ENCODE results near the gene CPS1. TPM values are rescaled to one million over a fixed set of nuclear protein-coding genes. Genes with fewer than 3 reads are reported as not detected.

CPS1 gene
- total and polyA plus RNA-seq, 2 experiments from 2014 or later: 5.5 to 11.0 TPM

DNA sequence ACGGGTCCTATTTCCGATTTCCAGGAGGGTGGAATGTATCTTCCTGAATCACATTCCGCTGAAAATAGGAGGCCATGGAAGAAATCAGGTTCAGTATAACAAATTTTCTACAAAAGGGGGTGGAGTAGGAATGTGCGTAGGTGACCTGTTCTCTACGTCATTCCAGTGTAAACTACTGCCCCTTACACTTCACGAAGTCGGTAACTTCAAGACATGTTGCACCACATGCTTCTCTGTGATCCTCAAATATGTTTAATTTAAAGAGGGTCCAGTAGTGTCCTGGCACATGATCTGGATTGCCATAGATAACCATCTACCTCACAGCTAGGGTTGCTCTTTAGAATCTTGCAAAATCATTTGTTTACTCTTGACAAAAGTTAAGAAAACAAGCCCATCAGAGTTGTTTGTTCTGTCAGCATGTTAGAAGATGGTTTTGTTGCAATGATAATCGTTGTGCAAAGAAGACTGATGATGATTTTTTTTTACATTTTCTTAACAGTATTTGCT lies 7.5 kb upstream of the CPS1 start:
- TF ChIP-seq ZNF331 (CRISPR knock-in tag; IDR thresholded peaks at IDR 0.05; ENCODE audit: low read depth) (no peak), EZH2phosphoT487 (IDR thresholded peaks at IDR 0.05; ENCODE audit: unreplicated experiment) (no peak), CREB1 (CRISPR knock-in tag; IDR thresholded peaks at IDR 0.05; ENCODE audit: low read depth) (no peak), POLR2AphosphoS5 (IDR thresholded peaks at IDR 0.05; ENCODE audit: low read depth) (no peak), NANOG (IDR thresholded peaks at IDR 0.05; ENCODE audit: borderline replicate concordance) (no peak), STAT1 (IDR thresholded peaks at IDR 0.05; ENCODE audit: unreplicated experiment) (no peak), JUNB (IDR thresholded peaks at IDR 0.05; ENCODE audit: unreplicated experiment) (no peak), ZNF114 (CRISPR knock-in tag; IDR thresholded peaks at IDR 0.05) (no peak), EZH2 (IDR thresholded peaks at IDR 0.05; ENCODE audit: low read depth, unreplicated experiment) (no peak)
- TF ChIP-seq, protein P1, sequence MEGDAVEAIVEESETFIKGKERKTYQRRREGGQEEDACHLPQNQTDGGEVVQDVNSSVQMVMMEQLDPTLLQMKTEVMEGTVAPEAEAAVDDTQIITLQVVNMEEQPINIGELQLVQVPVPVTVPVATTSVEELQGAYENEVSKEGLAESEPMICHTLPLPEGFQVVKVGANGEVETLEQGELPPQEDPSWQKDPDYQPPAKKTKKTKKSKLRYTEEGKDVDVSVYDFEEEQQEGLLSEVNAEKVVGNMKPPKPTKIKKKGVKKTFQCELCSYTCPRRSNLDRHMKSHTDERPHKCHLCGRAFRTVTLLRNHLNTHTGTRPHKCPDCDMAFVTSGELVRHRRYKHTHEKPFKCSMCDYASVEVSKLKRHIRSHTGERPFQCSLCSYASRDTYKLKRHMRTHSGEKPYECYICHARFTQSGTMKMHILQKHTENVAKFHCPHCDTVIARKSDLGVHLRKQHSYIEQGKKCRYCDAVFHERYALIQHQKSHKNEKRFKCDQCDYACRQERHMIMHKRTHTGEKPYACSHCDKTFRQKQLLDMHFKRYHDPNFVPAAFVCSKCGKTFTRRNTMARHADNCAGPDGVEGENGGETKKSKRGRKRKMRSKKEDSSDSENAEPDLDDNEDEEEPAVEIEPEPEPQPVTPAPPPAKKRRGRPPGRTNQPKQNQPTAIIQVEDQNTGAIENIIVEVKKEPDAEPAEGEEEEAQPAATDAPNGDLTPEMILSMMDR (conservative IDR thresholded peaks at IDR 0.05; ENCODE audit: low read depth in 2 of 2): no peak
- TF ChIP-seq, protein P2, sequence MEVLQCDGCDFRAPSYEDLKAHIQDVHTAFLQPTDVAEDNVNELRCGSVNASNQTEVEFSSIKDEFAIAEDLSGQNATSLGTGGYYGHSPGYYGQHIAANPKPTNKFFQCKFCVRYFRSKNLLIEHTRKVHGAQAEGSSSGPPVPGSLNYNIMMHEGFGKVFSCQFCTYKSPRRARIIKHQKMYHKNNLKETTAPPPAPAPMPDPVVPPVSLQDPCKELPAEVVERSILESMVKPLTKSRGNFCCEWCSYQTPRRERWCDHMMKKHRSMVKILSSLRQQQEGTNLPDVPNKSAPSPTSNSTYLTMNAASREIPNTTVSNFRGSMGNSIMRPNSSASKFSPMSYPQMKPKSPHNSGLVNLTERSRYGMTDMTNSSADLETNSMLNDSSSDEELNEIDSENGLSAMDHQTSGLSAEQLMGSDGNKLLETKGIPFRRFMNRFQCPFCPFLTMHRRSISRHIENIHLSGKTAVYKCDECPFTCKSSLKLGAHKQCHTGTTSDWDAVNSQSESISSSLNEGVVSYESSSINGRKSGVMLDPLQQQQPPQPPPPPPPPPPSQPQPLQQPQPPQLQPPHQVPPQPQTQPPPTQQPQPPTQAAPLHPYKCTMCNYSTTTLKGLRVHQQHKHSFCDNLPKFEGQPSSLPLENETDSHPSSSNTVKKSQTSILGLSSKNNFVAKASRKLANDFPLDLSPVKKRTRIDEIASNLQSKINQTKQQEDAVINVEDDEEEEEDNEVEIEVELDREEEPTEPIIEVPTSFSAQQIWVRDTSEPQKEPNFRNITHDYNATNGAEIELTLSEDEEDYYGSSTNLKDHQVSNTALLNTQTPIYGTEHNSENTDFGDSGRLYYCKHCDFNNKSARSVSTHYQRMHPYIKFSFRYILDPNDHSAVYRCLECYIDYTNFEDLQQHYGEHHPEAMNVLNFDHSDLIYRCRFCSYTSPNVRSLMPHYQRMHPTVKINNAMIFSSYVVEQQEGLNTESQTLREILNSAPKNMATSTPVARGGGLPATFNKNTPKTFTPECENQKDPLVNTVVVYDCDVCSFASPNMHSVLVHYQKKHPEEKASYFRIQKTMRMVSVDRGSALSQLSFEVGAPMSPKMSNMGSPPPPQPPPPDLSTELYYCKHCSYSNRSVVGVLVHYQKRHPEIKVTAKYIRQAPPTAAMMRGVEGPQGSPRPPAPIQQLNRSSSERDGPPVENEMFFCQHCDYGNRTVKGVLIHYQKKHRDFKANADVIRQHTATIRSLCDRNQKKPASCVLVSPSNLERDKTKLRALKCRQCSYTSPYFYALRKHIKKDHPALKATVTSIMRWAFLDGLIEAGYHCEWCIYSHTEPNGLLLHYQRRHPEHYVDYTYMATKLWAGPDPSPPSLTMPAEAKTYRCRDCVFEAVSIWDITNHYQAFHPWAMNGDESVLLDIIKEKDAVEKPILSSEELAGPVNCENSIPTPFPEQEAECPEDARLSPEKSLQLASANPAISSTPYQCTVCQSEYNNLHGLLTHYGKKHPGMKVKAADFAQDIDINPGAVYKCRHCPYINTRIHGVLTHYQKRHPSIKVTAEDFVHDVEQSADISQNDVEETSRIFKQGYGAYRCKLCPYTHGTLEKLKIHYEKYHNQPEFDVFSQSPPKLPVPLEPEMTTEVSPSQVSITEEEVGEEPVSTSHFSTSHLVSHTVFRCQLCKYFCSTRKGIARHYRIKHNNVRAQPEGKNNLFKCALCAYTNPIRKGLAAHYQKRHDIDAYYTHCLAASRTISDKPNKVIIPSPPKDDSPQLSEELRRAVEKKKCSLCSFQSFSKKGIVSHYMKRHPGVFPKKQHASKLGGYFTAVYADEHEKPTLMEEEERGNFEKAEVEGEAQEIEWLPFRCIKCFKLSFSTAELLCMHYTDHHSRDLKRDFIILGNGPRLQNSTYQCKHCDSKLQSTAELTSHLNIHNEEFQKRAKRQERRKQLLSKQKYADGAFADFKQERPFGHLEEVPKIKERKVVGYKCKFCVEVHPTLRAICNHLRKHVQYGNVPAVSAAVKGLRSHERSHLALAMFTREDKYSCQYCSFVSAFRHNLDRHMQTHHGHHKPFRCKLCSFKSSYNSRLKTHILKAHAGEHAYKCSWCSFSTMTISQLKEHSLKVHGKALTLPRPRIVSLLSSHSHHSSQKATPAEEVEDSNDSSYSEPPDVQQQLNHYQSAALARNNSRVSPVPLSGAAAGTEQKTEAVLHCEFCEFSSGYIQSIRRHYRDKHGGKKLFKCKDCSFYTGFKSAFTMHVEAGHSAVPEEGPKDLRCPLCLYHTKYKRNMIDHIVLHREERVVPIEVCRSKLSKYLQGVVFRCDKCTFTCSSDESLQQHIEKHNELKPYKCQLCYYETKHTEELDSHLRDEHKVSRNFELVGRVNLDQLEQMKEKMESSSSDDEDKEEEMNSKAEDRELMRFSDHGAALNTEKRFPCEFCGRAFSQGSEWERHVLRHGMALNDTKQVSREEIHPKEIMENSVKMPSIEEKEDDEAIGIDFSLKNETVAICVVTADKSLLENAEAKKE (CRISPR knock-in tag; IDR thresholded peaks at IDR 0.05): no peak
- TF ChIP-seq, protein P3, sequence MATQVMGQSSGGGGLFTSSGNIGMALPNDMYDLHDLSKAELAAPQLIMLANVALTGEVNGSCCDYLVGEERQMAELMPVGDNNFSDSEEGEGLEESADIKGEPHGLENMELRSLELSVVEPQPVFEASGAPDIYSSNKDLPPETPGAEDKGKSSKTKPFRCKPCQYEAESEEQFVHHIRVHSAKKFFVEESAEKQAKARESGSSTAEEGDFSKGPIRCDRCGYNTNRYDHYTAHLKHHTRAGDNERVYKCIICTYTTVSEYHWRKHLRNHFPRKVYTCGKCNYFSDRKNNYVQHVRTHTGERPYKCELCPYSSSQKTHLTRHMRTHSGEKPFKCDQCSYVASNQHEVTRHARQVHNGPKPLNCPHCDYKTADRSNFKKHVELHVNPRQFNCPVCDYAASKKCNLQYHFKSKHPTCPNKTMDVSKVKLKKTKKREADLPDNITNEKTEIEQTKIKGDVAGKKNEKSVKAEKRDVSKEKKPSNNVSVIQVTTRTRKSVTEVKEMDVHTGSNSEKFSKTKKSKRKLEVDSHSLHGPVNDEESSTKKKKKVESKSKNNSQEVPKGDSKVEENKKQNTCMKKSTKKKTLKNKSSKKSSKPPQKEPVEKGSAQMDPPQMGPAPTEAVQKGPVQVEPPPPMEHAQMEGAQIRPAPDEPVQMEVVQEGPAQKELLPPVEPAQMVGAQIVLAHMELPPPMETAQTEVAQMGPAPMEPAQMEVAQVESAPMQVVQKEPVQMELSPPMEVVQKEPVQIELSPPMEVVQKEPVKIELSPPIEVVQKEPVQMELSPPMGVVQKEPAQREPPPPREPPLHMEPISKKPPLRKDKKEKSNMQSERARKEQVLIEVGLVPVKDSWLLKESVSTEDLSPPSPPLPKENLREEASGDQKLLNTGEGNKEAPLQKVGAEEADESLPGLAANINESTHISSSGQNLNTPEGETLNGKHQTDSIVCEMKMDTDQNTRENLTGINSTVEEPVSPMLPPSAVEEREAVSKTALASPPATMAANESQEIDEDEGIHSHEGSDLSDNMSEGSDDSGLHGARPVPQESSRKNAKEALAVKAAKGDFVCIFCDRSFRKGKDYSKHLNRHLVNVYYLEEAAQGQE (IDR thresholded peaks at IDR 0.05; ENCODE audit: unreplicated experiment): no peak
- TF ChIP-seq, protein P4, sequence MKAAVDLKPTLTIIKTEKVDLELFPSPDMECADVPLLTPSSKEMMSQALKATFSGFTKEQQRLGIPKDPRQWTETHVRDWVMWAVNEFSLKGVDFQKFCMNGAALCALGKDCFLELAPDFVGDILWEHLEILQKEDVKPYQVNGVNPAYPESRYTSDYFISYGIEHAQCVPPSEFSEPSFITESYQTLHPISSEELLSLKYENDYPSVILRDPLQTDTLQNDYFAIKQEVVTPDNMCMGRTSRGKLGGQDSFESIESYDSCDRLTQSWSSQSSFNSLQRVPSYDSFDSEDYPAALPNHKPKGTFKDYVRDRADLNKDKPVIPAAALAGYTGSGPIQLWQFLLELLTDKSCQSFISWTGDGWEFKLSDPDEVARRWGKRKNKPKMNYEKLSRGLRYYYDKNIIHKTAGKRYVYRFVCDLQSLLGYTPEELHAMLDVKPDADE (IDR thresholded peaks at IDR 0.05): no peak
- no peak overlapping the region for H2AFZ ChIP-seq
- H3K36me3 ChIP-seq (ENCODE audit: insufficient read depth): no peaks in the 10 kb centered on the region
- H3K4me1 Mint-ChIP-seq: peaks cover 15% of the 10 kb centered on the region
- H3K27me3 Mint-ChIP-seq (ENCODE audit: insufficient read depth, low read depth, poor library complexity): no peaks in the 10 kb centered on the region
- H3K4me3 ChIP-seq: no peak overlapping the region
- H4K20me1 ChIP-seq (replicated peaks; ENCODE audit: insufficient read depth): no peaks in the 10 kb centered on the region
- H3K27ac ChIP-seq (ENCODE audit: low read depth): no peak overlapping the region
- H3K9me3 Mint-ChIP-seq: no peaks in the 10 kb centered on the region
- no peaks in the 10 kb centered on the region for H3F3A ChIP-seq (replicated peaks; ENCODE audit: low read depth)
- H3K36me3 Mint-ChIP-seq (ENCODE audit: low read depth): no peaks in the 10 kb centered on the region
- H3K27me3 ChIP-seq (ENCODE audit: insufficient read depth): no peaks in the 10 kb centered on the region
- H3K4me2 ChIP-seq: no peak overlapping the region
- H3K4me3 Mint-ChIP-seq: no peak overlapping the region
- no peaks in the 10 kb centered on the region for H3K9me2 ChIP-seq (ENCODE audit: insufficient read depth)
- H3K27ac Mint-ChIP-seq: no peak overlapping the region
- no peaks in the 10 kb centered on the region for H3K79me2 ChIP-seq (replicated peaks; ENCODE audit: insufficient read depth)
- DNase-seq (ENCODE audit: low spot score) (no peak), ATAC-seq (no peak)
- H3K4me1 ChIP-seq (ENCODE audit: insufficient read depth): peaks cover 11% of the 10 kb centered on the region; the same call in 1 of the 2 replicates
